Mesothelial cell of epicardium (in vitro differentiated cells): ENCODE results near the gene EPHB6. TPM values are rescaled to one million over a fixed set of nuclear protein-coding genes. Genes with fewer than 3 reads are reported as not detected.

Experiments
- DNase-seq, 2 experiments: peaks; one replicate each; pipeline ENCODE4 v3.0.0; 2021; ENCODE audit warnings: low spot score in 2 of 2; ENCODE audit not compliant: unreplicated experiment in 2 of 2
- H3K27ac Mint-ChIP-seq: 2 replicates; pipeline ENCODE4 v1.8.0; 2021; ENCODE audit warnings: mixed read lengths
- H3K27me3 Mint-ChIP-seq: 2 replicates; pipeline ENCODE4 v1.8.0; 2021; ENCODE audit warnings: low read depth, mixed read lengths
- H3K36me3 Mint-ChIP-seq: 2 replicates; pipeline ENCODE4 v1.8.0; 2021; ENCODE audit warnings: mixed read lengths
- H3K4me1 Mint-ChIP-seq: 2 replicates; pipeline ENCODE4 v1.8.0; 2021; ENCODE audit warnings: mixed read lengths
- H3K4me3 Mint-ChIP-seq: 2 replicates; pipeline ENCODE4 v1.8.0; 2021; ENCODE audit warnings: mild to moderate bottlenecking, moderate library complexity, mixed read lengths
- H3K9me3 Mint-ChIP-seq: 2 replicates; pipeline ENCODE4 v1.8.0; 2021; ENCODE audit warnings: mixed read lengths
- CTCF ChIP-seq: fragments of 200-600 bp; sonication (generic); IDR thresholded peaks from one replicate; pipeline ENCODE4 v1.5.0; 2021; ENCODE audit warnings: antibody characterized with exemption; ENCODE audit not compliant: unreplicated experiment
- total RNA-seq: library from RNA; stranded (reverse); gene quantifications from 3 replicates; pipeline ENCODE4 v1.2.1, GENCODE V29; 2021

EPHB6 gene
- total RNA-seq, 1 donor from 2014 or later = 28.0 TPM

GRCh38 chr7:142901426-142902259 lies 46.8 kb downstream of the EPHB6 start:
- no peak for TF ChIP-seq CTCF
- Mint-ChIP-seq H3K36me3 (no peaks in the 10 kb centered on the region), H3K4me1 (peaks cover 4% of the 10 kb centered on the region), H3K27me3 (peaks cover 4% of the 10 kb centered on the region), H3K27ac (no peak overlapping the region), H3K4me3 (no peak overlapping the region), H3K9me3 (peaks cover 15% of the 10 kb centered on the region)
- DNase-seq = no peak

GRCh38 chr7:142904128-142904527 lies 49.3 kb downstream of the EPHB6 start:
- H3K4me3 Mint-ChIP-seq = no peak overlapping the region
- H3K36me3 Mint-ChIP-seq = no peaks in the 10 kb centered on the region
- no peaks in the 10 kb centered on the region for H3K27me3 Mint-ChIP-seq
- no peak for DNase-seq
- H3K9me3 Mint-ChIP-seq = peaks cover 19% of the 10 kb centered on the region
- no peak for TF ChIP-seq CTCF
- no peak overlapping the region for H3K27ac Mint-ChIP-seq
- no peaks in the 10 kb centered on the region for H3K4me1 Mint-ChIP-seq

- no peak overlapping the region for H3K4me3 Mint-ChIP-seq
- H3K36me3 Mint-ChIP-seq = no peaks in the 10 kb centered on the region
- TF ChIP-seq CTCF = no peak
- H3K9me3 Mint-ChIP-seq = peaks cover 19% of the 10 kb centered on the region
- H3K27me3 Mint-ChIP-seq = no peaks in the 10 kb centered on the region
- peaks cover 8% of the 10 kb centered on the region for H3K4me1 Mint-ChIP-seq
- H3K27ac Mint-ChIP-seq = no peak overlapping the region
- DNase-seq = no peak
These were observed 50.9 kb downstream of the EPHB6 start for GRCh38 chr7:142905759-142906158.

- Mint-ChIP-seq H3K36me3 (no peaks in the 10 kb centered on the region), H3K4me1 (peaks cover 10% of the 10 kb centered on the region), H3K9me3 (peaks cover 23% of the 10 kb centered on the region), H3K4me3 (no peak overlapping the region), H3K27me3 (no peaks in the 10 kb centered on the region), H3K27ac (no peak overlapping the region)
- DNase-seq = no peak
- no peak for TF ChIP-seq CTCF
These were observed 51.8 kb downstream of the EPHB6 start for GRCh38 chr7:142906643-142907042.

GRCh38 chr7:142908290-142908689 lies 53.4 kb downstream of the EPHB6 start:
- H3K27ac Mint-ChIP-seq = no peak overlapping the region
- DNase-seq = no peak
- TF ChIP-seq CTCF = no peak
- H3K4me3 Mint-ChIP-seq = no peak overlapping the region
- H3K9me3 Mint-ChIP-seq = peaks cover 12% of the 10 kb centered on the region
- H3K36me3 Mint-ChIP-seq = no peaks in the 10 kb centered on the region
- peaks cover 18% of the 10 kb centered on the region for H3K4me1 Mint-ChIP-seq
- no peaks in the 10 kb centered on the region for H3K27me3 Mint-ChIP-seq
